Measurements from ENCODE around the gene PRDX2.
A peak's percentile ranks its signal among the peaks of the same experiment; 100 is the strongest.

The PRDX2 gene

DNA sequence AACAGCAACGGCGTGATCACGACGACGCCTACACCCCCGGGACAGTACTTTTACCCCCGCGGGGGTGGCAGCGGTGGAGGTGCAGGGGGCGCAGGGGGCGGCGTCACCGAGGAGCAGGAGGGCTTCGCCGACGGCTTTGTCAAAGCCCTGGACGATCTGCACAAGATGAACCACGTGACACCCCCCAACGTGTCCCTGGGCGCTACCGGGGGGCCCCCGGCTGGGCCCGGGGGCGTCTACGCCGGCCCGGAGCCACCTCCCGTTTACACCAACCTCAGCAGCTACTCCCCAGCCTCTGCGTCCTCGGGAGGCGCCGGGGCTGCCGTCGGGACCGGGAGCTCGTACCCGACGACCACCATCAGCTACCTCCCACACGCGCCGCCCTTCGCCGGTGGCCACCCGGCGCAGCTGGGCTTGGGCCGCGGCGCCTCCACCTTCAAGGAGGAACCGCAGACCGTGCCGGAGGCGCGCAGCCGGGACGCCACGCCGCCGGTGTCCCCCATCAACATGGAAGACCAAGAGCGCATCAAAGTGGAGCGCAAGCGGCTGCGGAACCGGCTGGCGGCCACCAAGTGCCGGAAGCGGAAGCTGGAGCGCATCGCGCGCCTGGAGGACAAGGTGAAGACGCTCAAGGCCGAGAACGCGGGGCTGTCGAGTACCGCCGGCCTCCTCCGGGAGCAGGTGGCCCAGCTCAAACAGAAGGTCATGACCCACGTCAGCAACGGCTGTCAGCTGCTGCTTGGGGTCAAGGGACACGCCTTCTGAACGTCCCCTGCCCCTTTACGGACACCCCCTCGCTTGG, 9.3 kb downstream of the PRDX2 start:
- DNase-seq (ENCODE audit: low spot score) = peak; percentile 87

DNA sequence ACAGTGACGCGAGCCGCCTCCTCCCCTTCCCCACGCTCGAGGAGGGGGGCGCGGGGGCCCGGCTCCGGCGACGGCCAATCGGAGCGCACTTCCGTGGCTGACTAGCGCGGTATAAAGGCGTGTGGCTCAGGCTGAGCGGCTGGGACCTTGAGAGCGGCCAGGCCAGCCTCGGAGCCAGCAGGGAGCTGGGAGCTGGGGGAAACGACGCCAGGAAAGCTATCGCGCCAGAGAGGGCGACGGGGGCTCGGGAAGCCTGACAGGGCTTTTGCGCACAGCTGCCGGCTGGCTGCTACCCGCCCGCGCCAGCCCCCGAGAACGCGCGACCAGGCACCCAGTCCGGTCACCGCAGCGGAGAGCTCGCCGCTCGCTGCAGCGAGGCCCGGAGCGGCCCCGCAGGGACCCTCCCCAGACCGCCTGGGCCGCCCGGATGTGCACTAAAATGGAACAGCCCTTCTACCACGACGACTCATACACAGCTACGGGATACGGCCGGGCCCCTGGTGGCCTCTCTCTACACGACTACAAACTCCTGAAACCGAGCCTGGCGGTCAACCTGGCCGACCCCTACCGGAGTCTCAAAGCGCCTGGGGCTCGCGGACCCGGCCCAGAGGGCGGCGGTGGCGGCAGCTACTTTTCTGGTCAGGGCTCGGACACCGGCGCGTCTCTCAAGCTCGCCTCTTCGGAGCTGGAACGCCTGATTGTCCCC, 10.1 kb downstream of the PRDX2 start, which contains the start of gene JUNB:
TSS of gene JUNB (plus strand) at position 142 of the 706 bp plus-strand sequence. CDS start at position 428, 286 bp downstream.
- peak; percentile 93 for DNase-seq (ENCODE audit: low spot score)

DNA sequence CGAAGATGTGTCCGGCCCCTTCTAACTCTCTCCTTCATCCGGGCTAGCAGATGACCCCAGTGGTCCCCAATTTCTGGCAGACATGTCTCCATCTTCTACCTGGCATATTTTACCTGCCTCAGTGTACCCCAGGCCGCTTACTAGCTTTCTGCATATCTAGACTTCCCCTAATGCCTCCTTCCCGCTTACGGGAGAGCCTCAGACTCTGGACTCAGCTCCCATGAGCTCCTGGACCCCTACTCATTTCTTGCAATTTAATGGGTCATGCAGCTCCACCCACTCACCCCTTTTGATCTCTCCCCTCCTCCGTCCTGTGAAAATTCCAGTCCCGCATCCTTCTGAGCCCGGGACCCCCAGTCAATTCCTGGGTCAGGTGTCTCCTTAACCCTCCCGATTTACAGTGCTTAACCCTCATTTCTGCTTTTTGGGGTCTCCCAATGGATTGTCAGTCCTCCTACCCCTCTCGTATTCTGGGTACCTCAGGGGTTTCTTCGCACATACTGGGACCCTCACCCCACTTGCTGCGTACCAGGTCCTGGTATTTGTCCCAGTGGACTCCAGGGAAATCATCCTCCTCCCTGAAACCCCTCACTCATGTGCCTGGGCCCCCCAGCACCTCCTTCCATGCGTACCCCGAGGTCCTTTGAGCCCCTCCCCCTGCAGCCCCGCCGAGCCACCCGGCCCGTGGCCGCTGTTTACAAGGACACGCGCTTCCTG, 10.8 kb downstream of the PRDX2 start:
- no peak for DNase-seq (ENCODE audit: low spot score)

DNA sequence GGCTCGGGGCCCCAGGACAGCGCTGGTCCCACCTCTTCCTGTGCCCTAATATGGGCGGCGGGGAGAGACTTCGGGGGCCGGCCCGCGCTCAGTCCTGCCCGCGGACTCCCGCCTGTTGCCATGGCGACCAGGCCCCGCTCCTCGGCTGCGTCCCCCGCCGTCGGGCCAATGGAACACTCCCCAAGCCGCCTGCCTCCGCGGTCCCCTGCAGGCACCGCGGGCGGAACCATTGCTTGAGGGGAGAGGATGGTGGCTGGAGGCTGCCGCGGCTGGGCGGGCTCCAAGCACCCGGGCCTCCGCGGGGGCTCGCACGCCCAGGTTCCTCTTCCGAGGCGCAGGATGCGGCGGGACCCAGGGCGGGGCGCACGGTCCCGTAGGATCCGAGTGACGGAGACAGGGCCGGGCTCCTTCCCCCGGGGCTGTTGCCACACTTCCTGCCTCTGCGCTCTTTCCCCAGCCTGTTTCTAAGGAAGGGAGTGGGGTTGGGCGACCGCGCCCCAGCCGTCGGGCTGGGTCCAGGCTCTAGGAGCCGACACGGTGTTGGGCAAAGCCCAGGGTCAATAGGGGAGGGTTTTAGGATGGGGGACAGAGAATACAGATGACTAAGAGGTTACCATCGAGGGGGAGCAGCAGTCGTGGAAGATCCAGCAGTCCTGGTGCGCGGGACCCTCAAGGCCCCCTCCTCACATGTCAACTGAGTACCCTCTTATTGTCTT, 11.5 kb downstream of the PRDX2 start:
- DNase-seq (ENCODE audit: low spot score) = peak; percentile 96

DNA sequence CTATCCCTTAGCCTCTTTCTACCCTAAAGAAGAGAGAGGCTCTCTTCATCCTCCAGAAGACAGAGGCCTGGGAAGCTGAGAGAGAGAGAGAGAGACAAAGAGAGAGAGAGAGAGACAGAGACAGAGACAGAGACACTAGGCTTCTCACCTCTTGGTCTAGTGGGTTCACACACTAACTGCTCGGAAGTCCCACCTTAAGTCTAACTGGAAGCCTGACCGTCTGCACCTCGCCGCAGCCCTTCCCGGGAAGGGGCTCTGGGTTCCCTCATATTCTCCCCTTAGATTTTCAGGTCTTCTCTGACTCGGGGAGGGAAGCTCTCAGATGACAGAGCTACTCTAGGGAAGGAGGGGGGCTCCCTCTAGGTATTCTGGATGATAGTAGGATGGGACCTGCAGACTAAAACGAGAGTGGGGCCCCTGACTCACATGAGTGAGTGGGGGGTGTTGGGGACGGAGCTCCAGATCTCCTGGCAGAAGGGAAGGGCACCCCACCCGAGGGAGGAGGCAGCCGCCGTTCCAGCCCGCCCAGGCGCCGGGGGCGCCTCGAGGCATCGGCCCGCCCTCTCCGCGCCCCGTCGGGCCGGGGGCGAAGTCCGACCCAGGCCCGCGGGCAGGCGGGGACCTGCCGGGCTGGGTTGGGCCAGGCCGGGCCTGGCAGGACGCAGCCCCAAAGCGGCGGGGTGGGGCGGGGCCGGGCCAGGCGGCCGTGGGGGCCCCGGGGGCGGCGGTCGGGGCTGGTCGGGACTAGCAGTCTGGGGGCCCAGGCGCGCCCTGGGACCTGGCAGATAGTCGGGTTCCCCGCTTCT, 12.3 kb downstream of the PRDX2 start:
- DNase-seq (ENCODE audit: low spot score) = no peak

DNA sequence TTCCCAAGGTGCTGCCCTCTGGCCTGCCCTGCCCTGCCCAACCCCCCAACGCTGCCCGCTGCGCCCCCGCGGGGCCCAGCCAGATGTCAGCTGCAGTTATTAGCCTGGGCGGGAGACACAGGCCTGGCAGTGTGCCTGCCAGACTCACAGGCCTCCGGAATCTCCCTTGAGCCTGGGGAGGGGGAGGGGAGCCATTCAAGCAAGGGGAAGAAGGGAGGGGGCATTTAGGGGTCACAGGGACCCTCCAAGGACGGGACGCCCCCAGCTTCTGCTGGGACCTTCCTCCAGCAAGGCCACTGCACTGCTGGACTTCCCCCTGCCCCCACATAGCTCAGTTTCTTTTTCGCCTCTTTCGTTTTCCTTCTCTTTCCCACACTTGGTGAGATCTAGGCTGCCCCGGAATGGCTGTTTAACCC, 12.9 kb downstream of the PRDX2 start:
- no peak for DNase-seq (ENCODE audit: low spot score)

DNA sequence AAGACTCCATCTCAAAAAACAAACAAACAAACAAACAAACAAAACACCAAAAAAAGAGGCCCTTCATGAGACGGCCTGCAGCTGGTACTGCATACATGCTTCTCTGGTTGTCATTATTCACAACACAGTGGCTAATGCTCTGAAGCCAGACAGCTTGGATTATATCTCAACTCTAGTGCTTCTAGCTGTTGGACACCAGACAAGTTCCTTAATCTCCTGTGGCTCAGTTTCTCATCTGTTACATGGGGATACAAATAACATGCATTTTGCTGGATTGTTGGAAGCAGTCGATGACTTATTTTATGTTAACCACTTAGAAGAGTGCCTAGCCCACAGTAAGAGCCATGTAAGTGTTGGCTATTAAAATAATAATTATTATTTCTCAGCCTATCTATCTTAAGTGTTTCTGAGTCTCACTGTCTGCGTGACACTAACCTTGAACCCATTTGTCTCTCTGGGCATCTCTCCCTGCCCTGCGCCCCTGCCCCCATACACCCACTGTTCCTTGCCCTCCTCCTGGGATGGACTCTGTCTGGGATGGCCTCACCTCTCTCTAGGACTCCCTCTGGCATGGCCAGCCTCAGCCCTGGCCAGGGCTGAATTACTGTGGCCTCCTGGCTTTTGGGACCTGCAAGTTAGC, 13.4 kb downstream of the PRDX2 start:
- DNase-seq (ENCODE audit: low spot score) = no peak

DNA sequence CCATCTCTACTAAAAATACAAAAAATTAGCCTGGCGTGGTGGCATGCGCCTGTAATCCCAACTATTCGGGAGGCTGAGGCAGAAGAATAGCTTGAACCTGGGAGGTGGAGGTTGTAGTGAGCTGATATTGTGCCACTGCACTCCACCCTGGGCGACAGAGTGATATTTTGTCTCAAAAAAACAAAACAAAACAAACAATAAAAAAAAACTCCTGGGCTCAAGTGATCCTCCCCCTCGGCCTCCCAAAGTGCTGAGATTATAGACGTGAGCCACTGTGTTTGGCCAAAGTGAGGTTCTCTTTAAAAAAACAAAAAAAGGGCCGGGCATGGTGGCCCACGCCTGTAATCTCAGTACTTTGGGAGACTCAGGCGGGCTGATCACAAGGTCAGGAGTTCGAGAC, 14.1 kb downstream of the PRDX2 start:
- no peak for DNase-seq (ENCODE audit: low spot score)

DNA sequence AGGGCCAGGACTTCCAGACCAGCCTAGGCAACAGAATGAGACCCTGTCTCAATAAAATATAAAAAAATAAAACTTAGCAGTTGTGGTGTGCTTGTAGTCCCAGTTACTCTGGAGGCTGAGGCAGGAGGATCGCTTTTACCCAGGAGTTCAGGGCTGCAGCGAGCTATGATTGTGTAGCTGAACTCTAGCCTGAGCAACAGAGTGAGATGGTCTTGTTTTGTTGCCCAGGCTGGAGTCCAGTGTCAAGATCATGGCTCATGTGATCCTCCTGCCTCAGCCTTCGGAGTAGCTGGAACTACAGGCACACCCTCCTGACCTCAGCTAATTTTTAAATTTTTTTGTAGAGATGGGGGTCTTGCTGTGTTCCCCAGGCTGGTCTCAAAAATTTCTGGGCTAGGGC, 14.6 kb downstream of the PRDX2 start:
- DNase-seq (ENCODE audit: low spot score) = no peak

DNA sequence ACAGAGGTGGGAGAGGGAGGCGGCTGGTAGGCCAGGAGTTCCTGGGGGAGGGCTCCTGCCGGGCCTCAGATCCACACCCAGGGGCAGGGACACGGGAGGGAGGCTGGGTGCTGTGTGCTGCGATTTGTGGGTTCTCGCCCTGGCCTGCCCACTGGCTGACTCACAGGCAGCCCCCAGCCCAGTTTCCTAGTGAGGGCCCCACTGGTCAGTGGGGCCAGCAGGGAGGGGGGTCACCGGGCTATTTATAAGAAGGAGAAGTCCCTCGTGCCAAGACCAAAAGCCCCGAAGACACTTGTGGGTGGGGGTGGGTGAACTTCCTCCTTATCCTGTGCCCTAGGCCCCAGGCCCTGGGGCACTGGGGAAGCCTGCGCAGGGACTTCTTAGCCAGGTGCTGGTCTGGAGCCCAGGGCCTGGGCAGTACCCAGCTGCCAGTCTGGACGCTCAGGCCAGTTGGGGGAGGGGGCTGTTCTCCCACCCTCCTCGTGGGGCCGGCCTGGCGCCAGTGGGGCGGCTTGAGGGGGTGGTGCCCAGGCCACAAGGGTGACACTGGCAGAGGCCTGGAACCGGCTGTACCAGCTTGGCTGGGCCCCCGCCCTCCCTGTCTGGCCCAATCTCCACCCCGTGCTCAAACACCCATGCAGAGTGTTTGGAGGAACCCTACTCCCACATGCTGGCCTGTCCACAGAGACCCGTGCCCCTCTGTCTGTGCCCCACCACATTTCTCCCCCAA, 15.3 kb downstream of the PRDX2 start:
- DNase-seq (ENCODE audit: low spot score) = no peak

DNA sequence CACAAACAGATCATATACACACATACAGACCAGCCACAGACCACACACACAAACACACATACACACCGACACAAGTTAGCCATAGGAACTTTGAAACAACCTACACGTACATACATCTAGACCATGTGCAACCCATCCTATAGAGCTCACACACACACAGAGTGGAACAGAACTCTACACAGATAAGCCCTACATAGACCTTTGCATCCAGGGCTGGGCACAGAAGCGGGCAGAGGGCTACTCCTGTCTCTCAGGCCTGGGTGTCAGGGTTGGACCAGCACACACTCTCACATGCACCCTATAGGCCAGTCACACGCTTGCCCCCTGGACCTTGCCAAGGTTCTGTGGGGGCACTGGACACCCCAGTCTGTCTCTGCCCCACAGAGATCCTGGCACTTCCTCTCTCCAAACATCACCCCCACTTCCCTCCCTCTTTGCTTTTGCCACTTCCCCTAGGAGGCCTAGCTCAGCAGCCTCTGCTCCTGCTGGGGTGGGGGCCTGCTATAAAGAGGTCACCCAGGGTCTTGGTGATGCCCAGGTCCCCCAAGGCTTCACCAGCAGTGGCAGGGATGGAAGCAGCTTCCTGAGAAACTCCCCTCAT, 16.1 kb downstream of the PRDX2 start:
- DNase-seq (ENCODE audit: low spot score) = no peak

DNA sequence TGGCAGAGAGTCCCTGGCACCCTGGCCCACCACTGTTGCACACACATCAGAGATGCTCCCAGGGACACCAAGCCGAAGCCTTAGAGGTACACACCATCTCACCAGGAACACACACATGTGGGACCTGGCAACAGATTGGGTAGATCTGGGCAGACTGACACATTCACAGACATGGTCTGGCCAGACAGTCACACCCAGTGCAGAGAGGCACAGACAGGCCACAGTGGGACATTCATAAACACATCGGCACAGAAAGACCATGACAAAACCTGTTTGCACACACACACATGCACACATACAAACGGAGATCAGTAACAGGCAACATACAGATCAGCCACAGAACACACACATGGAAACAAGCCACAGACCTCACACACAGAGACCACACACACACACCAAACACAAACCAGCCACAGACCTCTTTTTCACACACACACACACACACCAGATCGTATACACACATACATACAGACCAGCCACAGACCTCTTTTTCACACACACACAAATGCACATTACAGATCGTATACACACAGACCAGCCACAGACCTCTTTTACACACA, 16.6 kb downstream of the PRDX2 start:
- DNase-seq (ENCODE audit: low spot score) = no peak

DNA sequence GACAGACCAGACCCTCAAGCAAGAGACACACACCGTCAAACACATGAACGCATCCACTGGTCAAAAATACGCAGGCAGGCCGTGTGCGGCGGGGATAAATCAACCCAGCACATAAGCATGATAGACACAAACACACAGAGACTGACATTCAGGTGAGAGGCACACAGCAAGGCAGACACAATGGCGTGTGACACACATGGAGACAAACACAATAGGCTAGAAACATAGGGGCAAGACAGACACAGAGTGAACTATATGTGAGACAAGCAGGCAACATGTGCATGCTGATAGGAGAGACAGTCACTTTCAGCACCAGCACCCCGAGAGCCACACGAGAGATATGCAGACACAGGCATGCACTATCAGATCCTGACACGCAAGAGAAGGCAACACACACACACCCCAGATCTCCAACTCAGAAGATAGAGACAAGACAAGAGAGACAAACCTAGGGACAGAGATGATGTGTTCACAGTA, 17.2 kb downstream of the PRDX2 start:
- DNase-seq (ENCODE audit: low spot score) = no peak

DNA sequence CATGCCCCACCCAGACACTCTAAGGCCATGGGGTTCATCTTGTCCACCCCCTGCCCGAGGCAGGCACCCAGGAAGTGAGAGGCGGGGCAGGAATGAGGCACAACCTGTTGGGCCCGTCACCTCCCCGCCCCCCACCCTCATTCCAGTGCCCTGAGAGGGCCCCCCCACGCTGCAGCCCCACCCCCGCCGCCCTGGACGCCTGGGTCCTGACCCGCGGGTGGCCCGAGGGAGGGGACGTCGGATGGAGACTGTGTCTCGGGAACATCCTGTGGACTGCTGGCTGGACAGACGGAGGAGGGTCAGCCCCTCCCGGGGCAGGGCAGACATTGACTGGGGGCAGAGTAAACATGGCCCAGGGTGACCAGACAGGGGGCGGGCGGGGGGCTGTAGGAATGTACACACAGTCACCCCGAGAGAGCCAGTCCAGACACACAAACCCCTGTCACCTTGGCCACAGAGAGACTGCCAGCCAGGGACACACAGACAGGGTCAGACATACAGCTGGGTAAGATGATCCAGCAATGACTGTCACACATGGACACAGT, 17.7 kb downstream of the PRDX2 start:
- DNase-seq (ENCODE audit: low spot score) = no peak

DNA sequence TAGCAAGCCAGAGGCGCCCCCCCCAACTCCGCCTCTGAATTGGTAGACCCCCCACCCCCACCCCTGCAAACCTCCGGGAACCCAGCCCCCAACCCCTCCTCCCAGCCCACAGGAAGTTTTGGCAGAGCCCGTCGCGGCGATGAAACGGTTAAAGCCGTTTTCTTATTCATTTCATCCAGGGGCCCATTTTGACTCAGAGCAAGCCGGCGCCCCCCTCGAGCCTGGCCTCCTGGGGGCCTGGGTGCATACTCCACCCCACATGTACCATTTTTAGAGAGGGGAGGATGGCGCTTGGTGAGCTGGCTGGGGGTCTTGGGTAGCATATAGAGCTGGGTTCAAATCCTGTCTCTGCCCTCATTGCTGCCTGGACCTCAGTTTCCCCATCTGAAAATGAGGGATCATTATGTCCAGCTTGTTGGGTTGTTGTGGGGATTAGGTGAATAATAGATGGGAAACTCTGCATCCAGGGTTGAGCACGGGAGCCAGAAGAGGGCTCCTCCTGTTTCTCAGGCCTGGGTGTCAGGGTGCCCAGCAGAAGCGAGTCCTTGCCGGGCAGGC, 18.2 kb downstream of the PRDX2 start:
- no peak for DNase-seq (ENCODE audit: low spot score)

DNA sequence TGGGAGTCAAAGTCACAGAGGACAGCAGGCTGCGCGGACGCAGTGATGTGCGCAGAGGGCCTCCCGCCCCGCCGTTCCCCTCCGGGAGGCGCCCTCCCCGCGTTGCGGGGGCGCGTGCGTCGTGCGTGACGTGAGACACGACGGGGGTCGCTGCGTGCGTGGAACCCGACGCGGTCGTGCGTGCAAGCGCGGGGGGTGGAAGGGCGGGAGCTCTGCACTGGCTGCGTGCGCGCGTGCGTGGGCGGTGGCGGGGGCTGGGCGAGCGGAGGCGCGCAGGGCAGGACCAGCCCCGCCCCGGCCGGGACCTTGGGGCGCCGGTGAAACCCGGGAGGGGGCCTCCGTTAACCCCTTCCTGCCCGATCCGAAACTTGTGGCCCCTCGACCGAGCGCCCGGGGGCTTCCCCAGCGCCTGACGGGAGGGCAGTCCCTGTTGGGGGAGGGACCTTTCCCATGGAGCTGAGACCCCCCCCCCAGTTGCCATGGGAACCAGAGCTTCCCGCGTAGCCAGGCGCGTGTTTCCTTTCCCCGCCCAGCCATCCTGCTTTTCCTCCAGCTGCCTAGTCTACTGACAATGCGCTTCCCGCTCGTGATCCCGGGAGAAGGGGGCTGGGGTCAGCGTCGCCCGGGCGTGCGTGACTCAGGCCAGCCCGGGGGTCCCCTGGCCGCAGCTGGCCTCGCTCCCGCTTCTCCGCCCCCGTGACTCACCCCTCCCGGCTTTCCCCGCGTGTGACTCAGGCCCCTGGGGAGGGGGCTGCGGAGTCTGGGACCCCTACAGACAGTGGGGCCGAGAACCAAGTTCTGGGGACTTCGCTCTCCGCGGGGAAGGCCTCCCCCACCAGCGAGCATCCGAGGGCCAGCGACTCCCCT, 18.9 kb downstream of the PRDX2 start:
- DNase-seq (ENCODE audit: low spot score) = peak; percentile 67

DNA sequence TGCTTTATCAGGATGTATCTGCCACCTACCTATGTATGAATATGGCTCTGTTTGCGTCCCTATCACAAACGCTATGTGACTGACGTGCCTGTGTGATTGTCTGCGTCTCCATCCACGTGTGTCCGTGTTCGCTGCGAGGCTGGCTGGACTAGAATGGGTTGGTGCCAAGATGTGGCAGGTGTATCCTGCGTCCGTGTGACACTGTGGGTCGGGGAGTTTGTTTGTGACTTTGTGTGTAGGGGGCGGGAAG, 19.5 kb downstream of the PRDX2 start:
- no peak for DNase-seq (ENCODE audit: low spot score)
